IgD-negative memory B cell (primary cell): ENCODE measurements around the gene ARHGAP33. TPM values are rescaled to one million over a fixed set of nuclear protein-coding genes. Genes with fewer than 3 reads are reported as not detected.

Experiments
- H3K27ac Mint-ChIP-seq, 3 donors: one replicate each; pipeline ENCODE4 v1.8.0; 2020 to 2022; ENCODE audit warnings: mild to moderate bottlenecking in 3 of 3, mixed read lengths in 3 of 3, moderate library complexity in 1 of 3
- H3K27me3 Mint-ChIP-seq: one replicate; pipeline ENCODE4 v1.8.0; 2021; ENCODE audit warnings: mixed read lengths
- H3K36me3 Mint-ChIP-seq: one replicate; pipeline ENCODE4 v1.8.0; 2020; ENCODE audit warnings: mild to moderate bottlenecking, mixed read lengths
- H3K4me1 Mint-ChIP-seq, 3 donors: one replicate each; pipeline ENCODE4 v1.8.0; 2020 to 2022; ENCODE audit warnings: mixed read lengths in 3 of 3, mild to moderate bottlenecking in 1 of 3
- H3K4me3 Mint-ChIP-seq, 4 donors: one replicate each; pipeline ENCODE4 v1.8.0; 2020 to 2022; ENCODE audit warnings: mild to moderate bottlenecking in 4 of 4, mixed read lengths in 4 of 4, moderate library complexity in 3 of 4
- H3K9me3 Mint-ChIP-seq, 3 donors: one replicate each; pipeline ENCODE4 v1.8.0; 2020 to 2021; ENCODE audit warnings: mixed read lengths in 3 of 3, mild to moderate bottlenecking in 1 of 3
- polyA plus RNA-seq: library from polyadenylated mRNA; unstranded; fragments of 300-500 nt; fragmentation: Illumina TruSeq; gene quantifications from one replicate; pipeline ENCODE4 v1.2.3, GENCODE V29; 2021

Gene ARHGAP33
- polyA plus RNA-seq, 1 donor from 2014 or later: not detected

DNA sequence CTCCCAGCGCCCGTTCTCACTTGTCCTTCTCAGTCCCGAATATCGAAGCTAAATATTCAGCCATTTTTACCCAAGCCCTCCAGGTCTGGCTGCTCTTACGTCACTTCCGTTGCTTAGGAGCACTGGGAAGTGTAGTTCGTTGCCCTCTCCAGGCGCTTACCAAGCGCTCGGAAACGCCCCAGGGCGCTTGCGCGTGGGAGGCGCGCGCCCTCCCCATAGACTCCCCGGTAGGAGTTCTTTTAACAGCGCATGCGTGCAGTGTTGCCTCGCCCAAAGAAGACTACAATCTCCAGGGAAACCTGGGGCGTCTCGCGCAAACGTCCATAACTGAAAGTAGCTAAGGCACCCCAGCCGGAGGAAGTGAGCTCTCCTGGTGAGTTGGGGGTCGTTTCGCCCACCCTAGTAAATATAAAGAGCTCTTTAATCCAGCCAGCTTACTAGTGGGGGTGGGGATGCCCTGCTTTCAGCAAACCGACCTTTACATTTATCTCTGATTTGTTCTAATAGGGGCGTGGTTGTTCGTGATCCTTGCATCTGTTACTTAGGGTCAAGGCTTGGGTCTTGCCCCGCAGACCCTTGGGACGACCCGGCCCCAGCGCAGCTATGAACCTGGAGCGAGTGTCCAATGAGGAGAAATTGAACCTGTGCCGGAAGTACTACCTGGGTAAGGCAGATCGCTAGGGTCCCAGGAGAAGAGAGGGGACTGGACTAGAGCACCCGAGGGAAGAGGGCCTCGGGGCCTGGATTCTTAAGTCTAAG lies 29.9 kb upstream of the ARHGAP33 start, which contains the start of the genes PSENEN and U2AF1L4:
TSS of gene PSENEN (plus strand) at position 324 of the 759 bp plus-strand sequence. CDS start at position 604, 280 bp downstream.
TSS of gene U2AF1L4 (minus strand) at position 91 of the 759 bp plus-strand sequence. CDS start at position 64, 27 bp downstream.
- H3K4me3 Mint-ChIP-seq: peak within 1 kb of the TSS; percentile 96 to 100 (median 100)
- no peaks in the 10 kb centered on the region for H3K9me3 Mint-ChIP-seq
- H3K36me3 Mint-ChIP-seq: peaks cover 8% of the 10 kb centered on the region
- peak within 1 kb of the TSS; percentile 99 to 100 (median 99) for H3K27ac Mint-ChIP-seq
- peaks cover 20 to 47% (median 42%) of the 10 kb centered on the region in 3 donors for H3K4me1 Mint-ChIP-seq
- no peaks in the 10 kb centered on the region for H3K27me3 Mint-ChIP-seq

DNA sequence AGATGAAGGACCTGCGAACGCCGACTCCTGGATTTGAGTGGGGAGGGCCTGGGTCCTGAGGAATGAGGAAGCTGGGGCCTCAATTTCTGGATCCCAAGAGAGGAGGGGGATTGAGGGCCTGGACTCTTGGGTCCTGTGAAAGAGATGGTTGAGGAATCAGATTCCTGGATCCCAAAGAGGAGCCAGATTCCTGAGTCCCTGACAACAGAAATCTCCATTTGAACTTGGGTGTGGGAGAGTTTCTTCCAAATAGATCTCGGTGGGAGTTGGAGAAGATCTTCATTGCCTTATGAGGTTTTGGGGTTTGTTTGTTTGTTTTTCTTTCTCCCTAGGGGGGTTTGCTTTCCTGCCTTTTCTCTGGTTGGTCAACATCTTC lies 29.3 kb upstream of the ARHGAP33 start:
- no peaks in the 10 kb centered on the region for H3K9me3 Mint-ChIP-seq
- H3K36me3 Mint-ChIP-seq: peaks cover 8% of the 10 kb centered on the region
- no peaks in the 10 kb centered on the region for H3K27me3 Mint-ChIP-seq
- H3K4me1 Mint-ChIP-seq: peaks cover 20 to 47% (median 42%) of the 10 kb centered on the region in 3 donors
- H3K27ac Mint-ChIP-seq: peak overlapping the region; percentile 39 to 99 (median 67)
- peak overlapping the region; percentile 96 to 100 (median 100) for H3K4me3 Mint-ChIP-seq

DNA sequence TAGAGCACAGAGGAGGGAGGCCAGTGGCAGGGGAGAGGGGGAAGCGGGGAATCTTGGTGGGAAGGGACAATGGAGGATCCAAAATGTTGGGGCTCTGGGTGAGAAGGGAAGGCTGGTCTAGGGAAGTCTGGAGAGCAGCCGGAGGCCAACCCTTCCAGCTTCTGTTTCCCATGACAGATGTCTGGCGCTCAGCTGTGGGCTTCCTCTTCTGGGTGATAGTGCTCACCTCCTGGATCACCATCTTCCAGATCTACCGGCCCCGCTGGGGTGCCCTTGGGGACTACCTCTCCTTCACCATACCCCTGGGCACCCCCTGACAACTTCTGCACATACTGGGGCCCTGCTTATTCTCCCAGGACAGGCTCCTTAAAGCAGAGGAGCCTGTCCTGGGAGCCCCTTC lies 28.8 kb upstream of the ARHGAP33 start:
- Mint-ChIP-seq H3K27me3 (no peaks in the 10 kb centered on the region), H3K4me1 (peaks cover 20 to 47% (median 42%) of the 10 kb centered on the region in 3 donors), H3K27ac (peak overlapping the region in 1 of 3 donors; percentile 39), H3K9me3 (no peaks in the 10 kb centered on the region), H3K4me3 (peak overlapping the region; percentile 96 to 100 (median 100)), H3K36me3 (peaks cover 8% of the 10 kb centered on the region)

DNA sequence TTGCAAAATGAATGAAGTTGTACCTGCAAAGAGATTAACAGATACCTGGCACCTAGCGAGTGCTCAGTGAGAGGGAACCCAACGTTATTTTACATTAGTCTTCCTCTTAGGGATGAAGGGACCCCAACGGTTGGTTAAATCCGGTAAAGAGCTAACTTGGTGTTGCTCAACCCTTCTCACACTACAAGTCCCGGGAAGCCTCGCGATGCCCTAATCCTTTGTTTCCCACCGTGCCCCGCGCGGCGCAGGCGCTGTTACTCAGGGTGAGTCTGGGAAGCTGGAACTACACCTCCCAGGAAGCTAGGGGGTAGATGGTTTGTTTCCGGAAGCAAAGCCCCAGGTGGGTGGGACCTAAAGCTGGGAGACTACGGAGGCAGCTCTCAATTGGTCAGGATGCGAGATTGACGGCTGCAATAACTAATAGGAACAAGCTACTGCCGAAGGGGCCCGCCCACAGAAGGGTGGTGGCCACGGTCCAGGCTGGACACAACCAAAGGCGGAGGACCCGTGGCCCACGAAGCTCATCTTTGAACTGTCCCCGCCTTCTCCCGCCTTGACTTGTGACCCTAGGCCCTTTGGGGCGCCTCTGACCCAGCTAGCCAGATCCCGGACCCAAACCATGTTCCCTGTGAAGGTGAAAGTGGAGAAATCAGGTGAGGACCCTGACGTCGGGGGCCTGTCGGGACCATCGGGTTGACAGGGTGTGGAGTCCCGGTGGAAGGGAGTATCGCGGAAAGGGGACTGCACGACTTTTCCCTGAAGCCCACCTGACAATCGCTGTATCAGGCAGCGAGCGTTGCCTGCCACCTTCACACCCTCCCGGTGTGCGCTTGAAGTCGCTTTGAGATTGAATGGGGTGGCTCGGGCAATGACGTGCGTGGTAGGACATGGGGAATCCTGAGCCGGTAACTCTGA lies 27.0 kb upstream of the ARHGAP33 start, which contains the start of gene LIN37:
TSS of gene LIN37 (plus strand) at position 471 of the 915 bp plus-strand sequence. CDS start at position 620, 149 bp downstream.
- peak within 1 kb of the TSS; percentile 69 to 97 (median 80) for H3K27ac Mint-ChIP-seq
- peak within 1 kb of the TSS; percentile 84 to 99 (median 98) for H3K4me3 Mint-ChIP-seq
- H3K27me3 Mint-ChIP-seq: no peaks in the 10 kb centered on the region
- peaks cover 14 to 40% (median 32%) of the 10 kb centered on the region in 3 donors for H3K4me1 Mint-ChIP-seq
- H3K36me3 Mint-ChIP-seq: peaks cover 2% of the 10 kb centered on the region
- no peaks in the 10 kb centered on the region for H3K9me3 Mint-ChIP-seq

DNA sequence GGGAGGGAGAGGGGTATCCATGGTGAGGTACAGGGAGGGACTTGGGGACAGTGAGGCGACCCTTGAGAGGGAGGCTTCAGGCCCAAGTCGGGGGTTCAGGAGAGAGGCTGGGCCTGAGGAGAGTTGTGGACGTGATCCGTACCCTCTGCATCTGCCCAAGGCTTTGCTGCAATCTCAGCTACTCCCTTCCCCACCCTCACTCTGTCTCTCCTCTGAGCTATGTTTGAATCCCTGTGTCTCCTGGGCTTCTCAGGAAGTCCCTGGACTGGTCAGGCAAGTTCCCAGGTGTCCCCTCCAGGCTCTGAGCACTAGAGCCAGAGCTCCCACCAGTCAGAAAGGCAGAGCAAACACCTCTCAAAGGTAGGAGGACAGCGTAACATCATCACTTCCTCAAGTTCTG lies 25.2 kb upstream of the ARHGAP33 start:
- peaks cover 14 to 29% (median 24%) of the 10 kb centered on the region in 3 donors for H3K4me1 Mint-ChIP-seq
- peaks cover 3% of the 10 kb centered on the region for H3K27me3 Mint-ChIP-seq
- H3K4me3 Mint-ChIP-seq: peak overlapping the region in 3 of 4 donors; percentile 72 to 78 (median 73)
- no peaks in the 10 kb centered on the region for H3K36me3 Mint-ChIP-seq
- no peak overlapping the region for H3K27ac Mint-ChIP-seq
- H3K9me3 Mint-ChIP-seq: no peaks in the 10 kb centered on the region

DNA sequence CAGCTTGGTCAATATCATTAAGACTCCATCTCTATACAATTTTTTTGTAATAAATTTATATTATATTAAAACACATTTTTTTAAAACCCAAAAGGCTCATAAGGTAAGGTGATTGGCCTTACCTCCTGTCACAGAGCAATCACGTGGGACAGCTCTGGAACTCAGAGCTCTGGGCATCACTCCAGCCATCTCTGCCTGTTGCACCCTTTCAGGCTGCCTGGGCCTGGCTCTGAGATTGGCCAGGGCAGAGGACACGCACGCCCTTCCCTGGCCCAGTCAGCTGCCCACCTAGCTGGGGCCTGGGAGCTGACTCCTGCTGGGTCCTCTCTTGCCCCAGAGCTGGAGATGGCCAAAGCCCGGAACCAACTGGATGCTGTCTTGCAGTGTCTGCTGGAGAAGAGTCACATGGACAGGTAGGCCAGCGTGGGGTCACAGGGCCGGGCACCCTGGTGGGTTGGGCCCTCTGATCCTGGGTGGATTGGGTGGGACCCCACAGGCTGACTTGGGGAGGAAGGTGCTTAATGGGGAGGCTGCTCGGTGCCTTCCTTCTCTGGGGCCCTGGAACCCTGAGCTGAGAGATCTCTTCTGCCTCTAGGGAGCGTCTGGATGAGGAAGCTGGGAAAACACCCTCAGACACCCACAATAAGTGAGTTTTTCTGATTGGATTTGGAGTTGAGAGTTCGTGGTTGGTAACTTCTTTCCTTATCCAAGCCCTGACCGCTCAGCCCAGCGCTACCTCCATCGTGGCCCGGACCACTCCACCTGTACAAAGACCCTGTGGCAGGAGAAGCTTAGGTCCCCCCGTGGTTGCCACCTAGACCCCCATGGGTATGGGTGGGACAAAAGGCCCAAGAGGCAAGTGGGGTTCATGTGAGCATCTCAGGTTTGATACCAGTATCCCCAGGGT lies 23.3 kb upstream of the ARHGAP33 start:
- Mint-ChIP-seq H3K9me3 (peaks cover 0 to 2% (median 0%) of the 10 kb centered on the region in 3 donors), H3K27ac (no peak overlapping the region), H3K27me3 (peaks cover 10% of the 10 kb centered on the region), H3K4me3 (no peak overlapping the region), H3K4me1 (peaks cover 7 to 21% (median 16%) of the 10 kb centered on the region in 3 donors), H3K36me3 (no peaks in the 10 kb centered on the region)

DNA sequence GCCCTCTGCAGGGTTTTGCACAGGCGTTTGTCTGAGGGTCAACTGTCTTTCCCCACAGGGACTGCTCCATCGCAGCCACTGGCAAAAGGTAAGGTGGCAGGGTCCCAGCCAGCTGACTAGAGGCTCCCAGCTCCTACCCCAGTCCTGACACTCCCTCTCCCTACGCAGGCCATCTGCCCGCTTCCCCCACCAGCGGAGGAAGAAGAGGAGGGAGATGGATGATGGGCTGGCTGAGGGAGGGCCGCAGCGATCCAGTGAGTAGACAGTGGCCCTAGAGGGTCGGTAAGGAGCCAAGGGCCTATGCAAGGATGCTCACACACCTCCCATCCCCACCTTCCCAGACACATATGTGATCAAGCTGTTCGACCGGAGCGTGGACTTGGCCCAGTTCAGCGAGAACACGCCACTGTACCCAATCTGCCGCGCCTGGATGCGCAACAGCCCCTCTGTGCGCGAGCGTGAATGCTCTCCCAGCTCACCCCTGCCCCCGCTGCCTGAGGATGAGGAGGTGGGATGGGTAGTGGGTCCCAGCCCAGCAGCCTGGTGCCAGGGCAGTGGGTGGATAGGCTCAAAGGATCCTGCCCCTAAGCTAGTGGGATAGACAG lies 22.5 kb upstream of the ARHGAP33 start:
- Mint-ChIP-seq H3K4me1 (peaks cover 9 to 20% (median 18%) of the 10 kb centered on the region in 3 donors), H3K27ac (no peak overlapping the region), H3K9me3 (peaks cover 0 to 2% (median 0%) of the 10 kb centered on the region in 3 donors), H3K4me3 (peak overlapping the region in 1 of 4 donors; percentile 66), H3K36me3 (no peaks in the 10 kb centered on the region), H3K27me3 (peaks cover 12% of the 10 kb centered on the region)

DNA sequence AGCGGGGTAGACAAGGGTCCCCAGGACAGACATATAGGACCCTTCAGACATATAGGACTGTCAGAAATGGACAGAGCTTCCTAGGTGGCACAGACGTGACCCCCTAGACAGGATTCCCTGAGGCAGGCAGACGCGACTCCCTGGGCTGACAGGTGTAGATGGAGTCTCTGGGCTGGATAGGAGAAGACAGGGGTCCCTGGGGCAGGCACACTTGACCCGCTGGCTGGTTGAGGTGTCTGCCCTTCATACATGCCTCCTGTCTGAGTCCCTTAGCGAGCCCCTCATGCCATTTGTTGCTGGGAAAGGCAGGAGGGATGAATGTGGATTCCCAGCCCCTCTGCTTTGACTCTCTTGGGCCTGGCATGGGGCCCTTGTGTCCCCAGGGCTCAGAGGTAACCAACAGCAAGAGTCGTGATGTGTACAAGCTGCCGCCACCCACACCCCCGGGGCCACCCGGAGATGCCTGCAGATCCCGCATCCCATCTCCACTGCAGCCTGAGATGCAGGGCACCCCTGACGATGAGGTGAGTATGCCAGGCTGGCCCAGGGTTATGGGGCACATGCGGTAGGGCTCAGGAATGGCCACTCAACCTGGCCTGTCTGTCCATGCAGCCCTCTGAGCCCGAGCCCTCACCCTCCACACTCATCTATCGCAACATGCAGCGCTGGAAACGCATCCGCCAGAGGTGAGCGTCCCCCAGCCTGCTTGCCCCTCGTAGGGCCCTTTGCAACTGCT lies 21.6 kb upstream of the ARHGAP33 start:
- peaks cover 6 to 14% (median 14%) of the 10 kb centered on the region in 3 donors for H3K4me1 Mint-ChIP-seq
- H3K27ac Mint-ChIP-seq: peak overlapping the region in 1 of 3 donors; percentile 21
- peaks cover 13% of the 10 kb centered on the region for H3K27me3 Mint-ChIP-seq
- H3K9me3 Mint-ChIP-seq: peaks cover 0 to 2% (median 0%) of the 10 kb centered on the region in 3 donors
- H3K36me3 Mint-ChIP-seq: no peaks in the 10 kb centered on the region
- H3K4me3 Mint-ChIP-seq: peak overlapping the region in 1 of 4 donors; percentile 66

DNA sequence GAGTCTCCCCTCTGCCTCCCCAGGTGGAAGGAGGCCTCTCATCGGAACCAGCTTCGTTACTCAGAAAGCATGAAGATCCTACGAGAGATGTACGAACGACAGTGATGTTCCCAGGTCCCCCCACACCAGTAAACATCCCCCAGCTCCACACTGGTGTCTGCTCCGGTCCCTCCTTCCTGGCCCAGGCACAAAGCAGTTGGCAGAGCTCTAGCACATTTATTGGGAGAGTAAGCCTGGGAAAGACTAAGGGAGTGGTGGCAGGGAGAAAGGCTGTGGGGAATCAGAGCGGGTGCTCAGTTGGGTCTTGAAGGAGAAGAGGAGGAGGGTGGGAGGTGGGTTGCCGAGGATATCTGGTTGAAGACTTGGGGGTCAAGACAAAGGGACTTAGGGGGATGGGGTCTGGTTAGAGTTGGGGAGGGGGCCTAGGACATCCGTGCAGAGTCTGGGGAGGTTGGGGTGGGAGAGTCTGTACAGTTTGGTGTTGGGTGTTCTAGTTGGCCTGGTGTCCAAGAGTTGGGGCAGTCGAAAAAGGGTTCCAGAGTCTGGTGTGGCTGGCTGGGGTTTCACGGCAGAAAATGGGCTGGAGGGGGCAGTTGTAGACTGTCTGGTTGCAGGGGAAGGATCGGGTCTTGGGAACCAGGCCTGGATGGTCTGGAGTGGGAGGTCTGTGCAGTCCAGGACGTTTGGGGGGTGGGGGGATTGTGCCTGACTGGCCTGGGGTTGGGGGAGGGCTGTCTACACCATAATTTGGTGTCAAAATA lies 20.8 kb upstream of the ARHGAP33 start:
- peaks cover 13% of the 10 kb centered on the region for H3K27me3 Mint-ChIP-seq
- no peak overlapping the region for H3K27ac Mint-ChIP-seq
- peaks cover 0 to 2% (median 0%) of the 10 kb centered on the region in 3 donors for H3K9me3 Mint-ChIP-seq
- H3K4me1 Mint-ChIP-seq: peaks cover 6 to 12% (median 12%) of the 10 kb centered on the region in 3 donors
- peak overlapping the region in 3 of 4 donors; percentile 44 to 78 (median 66) for H3K4me3 Mint-ChIP-seq
- no peaks in the 10 kb centered on the region for H3K36me3 Mint-ChIP-seq

DNA sequence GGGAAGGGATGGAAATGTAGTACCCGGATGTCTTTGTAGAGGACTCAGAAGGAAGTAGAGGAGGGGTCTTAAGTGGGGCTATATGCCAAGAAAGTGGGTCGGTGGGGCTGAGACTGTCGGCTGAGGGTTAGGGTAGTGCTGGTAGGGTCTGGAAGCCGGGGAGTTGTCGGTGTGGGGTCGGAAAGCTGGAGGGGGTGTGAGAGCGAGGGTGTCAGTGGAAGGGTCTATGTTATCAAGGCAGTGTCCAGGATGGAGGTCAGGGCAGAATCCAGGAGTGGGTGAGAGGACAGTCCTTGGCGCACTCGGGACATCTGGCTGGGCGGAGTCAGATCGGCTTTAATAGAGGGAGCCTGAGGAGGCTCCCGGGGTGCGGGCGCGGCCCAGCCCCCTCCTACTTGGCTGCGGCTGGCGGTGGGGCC lies 20.2 kb upstream of the ARHGAP33 start:
- Mint-ChIP-seq H3K4me3 (peak overlapping the region in 2 of 4 donors; percentile 6 to 78), H3K9me3 (peaks cover 0 to 2% (median 0%) of the 10 kb centered on the region in 3 donors), H3K36me3 (no peaks in the 10 kb centered on the region), H3K27ac (no peak overlapping the region), H3K27me3 (peaks cover 13% of the 10 kb centered on the region), H3K4me1 (peaks cover 6 to 11% (median 10%) of the 10 kb centered on the region in 3 donors)

DNA sequence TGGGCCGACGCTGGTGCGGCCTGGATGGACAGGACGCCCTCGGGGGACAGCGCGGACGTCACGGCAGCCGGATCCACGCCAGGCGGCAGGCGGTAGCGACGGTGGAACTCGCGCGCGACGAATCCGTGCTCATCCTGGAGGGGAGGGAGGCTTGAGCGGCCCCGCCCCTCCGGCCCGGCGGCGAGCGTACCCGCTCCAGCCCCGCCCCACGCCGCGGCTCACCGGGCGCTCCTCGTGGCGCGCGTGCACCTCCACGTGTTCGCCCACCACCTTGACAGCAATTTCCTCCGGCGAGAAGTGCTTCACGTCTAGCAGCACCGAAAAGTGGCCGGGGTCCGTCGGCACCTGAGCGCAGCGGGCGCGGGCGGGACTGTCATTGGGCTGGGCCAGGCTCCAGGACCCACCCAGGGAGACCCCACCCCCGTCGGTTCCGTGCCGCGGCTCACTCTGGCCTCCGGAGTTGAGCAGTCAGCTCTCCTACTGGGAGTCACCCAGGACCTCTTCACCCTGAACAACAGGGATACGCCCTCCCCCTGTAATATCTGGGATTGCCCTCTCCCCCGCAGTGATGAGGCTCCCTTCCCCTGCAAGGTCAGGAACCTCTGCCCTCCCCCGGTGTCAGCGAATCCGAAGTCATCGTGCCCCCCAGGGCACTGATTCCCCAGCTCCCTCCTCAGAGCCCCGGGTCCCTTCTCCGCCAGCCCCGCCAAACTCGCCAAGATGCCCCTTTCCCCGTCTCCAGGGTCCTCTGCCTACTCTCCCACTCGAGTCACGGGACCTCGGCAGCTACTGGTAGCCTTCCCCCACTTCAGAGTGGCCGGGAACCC lies 19.6 kb upstream of the ARHGAP33 start:
- Mint-ChIP-seq H3K9me3 (peaks cover 0 to 2% (median 0%) of the 10 kb centered on the region in 3 donors), H3K4me1 (peaks cover 6 to 10% (median 9%) of the 10 kb centered on the region in 3 donors), H3K36me3 (no peaks in the 10 kb centered on the region), H3K4me3 (peak overlapping the region; percentile 30 to 69 (median 55)), H3K27ac (peak overlapping the region in 2 of 3 donors; percentile 39 to 59), H3K27me3 (peaks cover 13% of the 10 kb centered on the region)
